ENCODE data around the gene ARHGEF19.
A peak's percentile ranks its signal among the peaks of the same experiment; 100 is the strongest.

The ARHGEF19 gene

DNA sequence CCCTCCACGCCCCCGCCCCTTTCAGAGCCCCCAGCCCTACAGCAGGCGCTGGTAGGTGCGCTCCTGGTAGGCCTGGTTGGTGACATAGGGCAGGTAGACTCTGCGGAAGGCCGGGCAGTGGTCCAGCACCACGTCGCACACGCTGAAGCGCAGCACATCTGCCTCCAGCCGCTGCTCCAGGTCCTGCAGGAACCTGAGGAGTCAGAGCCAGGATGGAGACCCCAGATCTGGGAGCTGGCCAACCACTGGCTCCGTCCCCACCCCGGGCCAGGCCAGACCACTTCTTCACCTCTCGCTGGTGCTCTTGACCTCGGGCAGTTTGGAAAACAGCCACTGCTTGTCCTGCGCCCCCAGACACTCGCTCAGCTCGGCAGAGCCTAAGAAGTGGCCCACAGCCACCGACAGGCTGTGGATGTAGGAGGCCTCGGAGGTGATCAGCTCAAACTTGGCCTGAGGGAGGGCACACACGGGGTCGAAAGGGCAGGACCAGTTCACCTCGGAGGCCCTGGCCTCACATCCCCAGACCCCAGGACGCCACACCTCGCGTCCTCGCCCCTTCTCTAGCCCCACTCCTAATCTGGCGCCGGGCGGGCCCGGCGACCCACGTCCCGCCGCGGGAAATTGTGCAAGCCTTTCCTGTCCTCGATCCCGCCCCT is 6.4 kb downstream of the ARHGEF19 start:
- H3K18ac ChIP-seq (ENCODE audit: low read length) = peak overlapping the region; percentile 88
- peak overlapping the region; percentile 66 for H2BK12ac ChIP-seq (ENCODE audit: low read length)
- peak overlapping the region; percentile 59 for H3K4me2 ChIP-seq (ENCODE audit: insufficient read depth, low read length, poor library complexity, severe bottlenecking)
- peaks cover 4% of the 10 kb centered on the region in 2 donors for H3K36me3 ChIP-seq (replicated peaks in 1 of 2; ENCODE audit: control insufficient read depth in 2 of 2, insufficient read depth in 2 of 2, low read length in 2 of 2)
- peak overlapping the region; percentile 92 for H2AFZ ChIP-seq (ENCODE audit: low read length)
- H2BK5ac ChIP-seq (ENCODE audit: low read length) = no peak overlapping the region
- no peaks in the 10 kb centered on the region for H3K9me3 ChIP-seq (replicated peaks in 1 of 2; ENCODE audit: control insufficient read depth in 2 of 2, insufficient read depth in 1 of 2, low read depth in 1 of 2, low read length in 2 of 2)
- H3K4me1 ChIP-seq (ENCODE audit: control insufficient read depth in 2 of 2, insufficient read depth in 1 of 2, low read depth in 1 of 2, low read length in 2 of 2) = peaks cover 2 to 14% of the 10 kb centered on the region in 2 donors
- H4K8ac ChIP-seq (ENCODE audit: low read depth, low read length) = peak overlapping the region; percentile 87
- no peak overlapping the region for H4K91ac ChIP-seq (ENCODE audit: low read depth, low read length, poor library complexity)
- no peak overlapping the region for H2BK120ac ChIP-seq (ENCODE audit: low read depth, low read length)
- WGBS, 2 donors (ENCODE audit: extremely low coverage in 2 of 2, insufficient read length in 2 of 2, insufficient replicate concordance in 1 of 2) = no CpG with 5 or more reads among the region's 38 CpGs
- H3K4ac ChIP-seq (ENCODE audit: low read length) = peak overlapping the region; percentile 19
- H3K4me3 ChIP-seq (ENCODE audit: low read length in 2 of 2) = peak overlapping the region; percentile 52 to 71
- H3K14ac ChIP-seq (ENCODE audit: low read length) = no peak overlapping the region
- H3K9ac ChIP-seq (ENCODE audit: low read depth, low read length, poor library complexity) = peak overlapping the region; percentile 88
- no peak overlapping the region for H3K27ac ChIP-seq (replicated peaks; ENCODE audit: low read length)
- H3K79me1 ChIP-seq (ENCODE audit: low read depth, low read length) = no peaks in the 10 kb centered on the region
- H3K27me3 ChIP-seq (ENCODE audit: control insufficient read depth in 3 of 3, insufficient read depth in 3 of 3, low read depth in 1 of 3, low read length in 3 of 3) = peaks cover 0 to under 1% (median 0%) of the 10 kb centered on the region in 3 experiments
- no peak for DNase-seq (ENCODE audit: low spot score)
- peak overlapping the region; percentile 53 for H2BK15ac ChIP-seq (ENCODE audit: low read length)
- H2AK5ac ChIP-seq (ENCODE audit: low read depth, low read length) = peak overlapping the region; percentile 99
- peak overlapping the region; percentile 21 for H3K23ac ChIP-seq (ENCODE audit: low read depth, low read length, poor library complexity)

DNA sequence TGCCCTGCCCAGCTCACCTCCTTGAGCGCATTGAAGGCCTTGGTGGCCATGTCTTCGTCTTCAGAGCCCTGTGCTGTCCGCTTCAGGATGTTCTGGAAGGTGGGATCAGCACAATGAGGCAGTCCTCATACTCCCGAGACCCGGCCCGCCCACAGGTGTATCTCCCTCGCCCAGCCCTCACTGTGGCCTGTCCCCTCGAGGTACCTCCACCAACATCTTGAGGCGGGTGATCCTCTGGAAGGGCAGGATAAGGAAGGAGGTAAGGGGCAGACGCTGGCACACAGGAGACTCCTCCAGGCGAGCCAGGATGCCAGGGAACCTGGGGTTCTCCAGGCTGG is 7.1 kb downstream of the ARHGEF19 start:
- no peak overlapping the region for H2BK15ac ChIP-seq (ENCODE audit: low read length)
- DNase-seq (ENCODE audit: low spot score) = no peak
- H2BK12ac ChIP-seq (ENCODE audit: low read length) = no peak overlapping the region
- no peak overlapping the region for H3K27ac ChIP-seq (replicated peaks; ENCODE audit: low read length)
- H3K27me3 ChIP-seq (ENCODE audit: control insufficient read depth in 3 of 3, insufficient read depth in 3 of 3, low read depth in 1 of 3, low read length in 3 of 3) = no peaks in the 10 kb centered on the region
- peak overlapping the region; percentile 99 for H2AK5ac ChIP-seq (ENCODE audit: low read depth, low read length)
- no peak overlapping the region for H4K91ac ChIP-seq (ENCODE audit: low read depth, low read length, poor library complexity)
- peak overlapping the region; percentile 16 for H3K23ac ChIP-seq (ENCODE audit: low read depth, low read length, poor library complexity)
- H3K4me1 ChIP-seq (ENCODE audit: control insufficient read depth in 2 of 2, insufficient read depth in 1 of 2, low read depth in 1 of 2, low read length in 2 of 2) = peaks cover 2 to 13% of the 10 kb centered on the region in 2 donors
- H3K18ac ChIP-seq (ENCODE audit: low read length) = peak overlapping the region; percentile 45
- no peak overlapping the region for H4K8ac ChIP-seq (ENCODE audit: low read depth, low read length)
- no peak overlapping the region for H3K4me2 ChIP-seq (ENCODE audit: insufficient read depth, low read length, poor library complexity, severe bottlenecking)
- H3K9ac ChIP-seq (ENCODE audit: low read depth, low read length, poor library complexity) = peak overlapping the region; percentile 34
- no peak overlapping the region for H3K4ac ChIP-seq (ENCODE audit: low read length)
- WGBS, 2 donors (ENCODE audit: extremely low coverage in 2 of 2, insufficient read length in 2 of 2, insufficient replicate concordance in 1 of 2) = no CpG with 5 or more reads among the region's 11 CpGs
- no peaks in the 10 kb centered on the region for H3K9me3 ChIP-seq (replicated peaks in 1 of 2; ENCODE audit: control insufficient read depth in 2 of 2, insufficient read depth in 1 of 2, low read depth in 1 of 2, low read length in 2 of 2)
- H2BK120ac ChIP-seq (ENCODE audit: low read depth, low read length) = no peak overlapping the region
- H3K36me3 ChIP-seq (replicated peaks in 1 of 2; ENCODE audit: control insufficient read depth in 2 of 2, insufficient read depth in 2 of 2, low read length in 2 of 2) = peaks cover 4% of the 10 kb centered on the region in 2 donors
- no peak overlapping the region for H3K14ac ChIP-seq (ENCODE audit: low read length)
- no peak overlapping the region for H3K4me3 ChIP-seq (ENCODE audit: low read length in 2 of 2)
- no peak overlapping the region for H2BK5ac ChIP-seq (ENCODE audit: low read length)
- H3K79me1 ChIP-seq (ENCODE audit: low read depth, low read length) = no peaks in the 10 kb centered on the region
- no peak overlapping the region for H2AFZ ChIP-seq (ENCODE audit: low read length)

DNA sequence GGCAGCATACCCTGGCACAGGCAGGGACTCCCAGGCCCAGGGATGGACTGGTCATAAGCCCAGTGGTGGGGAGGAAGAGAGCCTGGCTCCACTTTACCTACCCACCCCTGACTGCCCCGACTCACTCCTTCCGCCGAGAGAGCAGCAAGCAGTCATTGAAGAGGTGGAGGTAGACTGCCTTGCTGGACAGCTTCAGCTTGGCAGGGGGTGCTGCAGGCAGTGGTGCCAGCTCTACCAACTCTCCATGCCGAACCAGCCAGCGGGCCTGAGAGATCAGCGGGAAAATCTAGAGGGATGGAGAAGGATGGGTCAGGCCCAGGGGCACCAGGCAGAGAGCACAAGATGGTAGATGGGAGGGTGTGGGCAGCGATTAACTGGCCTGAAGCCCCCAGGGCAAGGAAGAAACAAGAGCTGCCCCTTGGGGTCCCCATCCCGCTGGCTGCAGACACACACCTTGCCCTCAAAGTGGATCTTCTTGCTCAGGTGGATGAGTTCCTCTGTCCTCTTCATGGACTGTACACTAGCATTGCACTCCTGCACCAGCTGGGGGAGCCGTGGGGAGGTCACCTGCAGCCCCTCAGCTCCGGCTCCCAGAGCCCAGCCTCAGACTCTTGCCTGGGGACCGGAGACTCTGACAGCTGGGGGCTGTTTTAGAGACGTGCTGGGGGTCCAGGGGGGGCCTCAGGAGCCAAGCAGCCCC is 7.7 kb downstream of the ARHGEF19 start:
- Histone ChIP-seq H3K27ac (replicated peaks; ENCODE audit: low read length) (no peak overlapping the region), H2AK5ac (ENCODE audit: low read depth, low read length) (no peak overlapping the region), H2BK120ac (ENCODE audit: low read depth, low read length) (no peak overlapping the region), H2BK15ac (ENCODE audit: low read length) (no peak overlapping the region), H2BK5ac (ENCODE audit: low read length) (no peak overlapping the region), H4K91ac (ENCODE audit: low read depth, low read length, poor library complexity) (no peak overlapping the region), H3K4me3 (ENCODE audit: low read length in 2 of 2) (no peak overlapping the region), H3K14ac (ENCODE audit: low read length) (no peak overlapping the region), H3K9ac (ENCODE audit: low read depth, low read length, poor library complexity) (peak overlapping the region; percentile 17), H3K4me2 (ENCODE audit: insufficient read depth, low read length, poor library complexity, severe bottlenecking) (no peak overlapping the region), H2BK12ac (ENCODE audit: low read length) (no peak overlapping the region), H3K4ac (ENCODE audit: low read length) (no peak overlapping the region), H2AFZ (ENCODE audit: low read length) (no peak overlapping the region), H3K4me1 (ENCODE audit: control insufficient read depth in 2 of 2, insufficient read depth in 1 of 2, low read depth in 1 of 2, low read length in 2 of 2) (peaks cover 0 to 10% of the 10 kb centered on the region in 2 donors), H3K36me3 (replicated peaks in 1 of 2; ENCODE audit: control insufficient read depth in 2 of 2, insufficient read depth in 2 of 2, low read length in 2 of 2) (peaks cover 4% of the 10 kb centered on the region in 2 donors), H3K79me1 (ENCODE audit: low read depth, low read length) (no peaks in the 10 kb centered on the region), H3K18ac (ENCODE audit: low read length) (no peak overlapping the region), H3K9me3 (replicated peaks in 1 of 2; ENCODE audit: control insufficient read depth in 2 of 2, insufficient read depth in 1 of 2, low read depth in 1 of 2, low read length in 2 of 2) (no peaks in the 10 kb centered on the region), H4K8ac (ENCODE audit: low read depth, low read length) (no peak overlapping the region), H3K27me3 (ENCODE audit: control insufficient read depth in 3 of 3, insufficient read depth in 3 of 3, low read depth in 1 of 3, low read length in 3 of 3) (no peaks in the 10 kb centered on the region), H3K23ac (ENCODE audit: low read depth, low read length, poor library complexity) (peak overlapping the region; percentile 16)
- no CpG with 5 or more reads among the region's 12 CpGs for WGBS, 2 donors (ENCODE audit: extremely low coverage in 2 of 2, insufficient read length in 2 of 2, insufficient replicate concordance in 1 of 2)
- no peak for DNase-seq (ENCODE audit: low spot score)

DNA sequence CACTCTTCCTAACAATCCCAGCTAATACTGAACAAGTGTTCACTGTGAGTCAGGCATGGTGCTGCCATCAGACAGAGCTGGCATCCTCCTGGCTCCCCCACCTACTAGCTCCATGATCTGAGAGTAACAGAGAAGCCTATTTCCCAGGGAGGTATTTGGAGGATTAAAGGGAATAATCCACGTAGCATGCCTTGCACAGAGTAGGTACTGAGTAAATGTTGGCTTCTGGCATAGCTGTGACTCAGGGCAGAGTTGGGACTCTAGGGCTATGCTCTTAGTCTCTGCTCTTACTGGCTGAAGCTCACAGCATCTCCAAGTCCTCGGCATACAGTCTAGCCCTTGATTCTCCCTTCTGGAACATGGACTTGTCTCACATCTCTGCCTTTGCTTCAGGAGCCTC is 8.2 kb downstream of the ARHGEF19 start:
- H2AFZ ChIP-seq (ENCODE audit: low read length) = no peak overlapping the region
- H3K36me3 ChIP-seq (replicated peaks in 1 of 2; ENCODE audit: control insufficient read depth in 2 of 2, insufficient read depth in 2 of 2, low read length in 2 of 2) = peaks cover 4% of the 10 kb centered on the region in 2 donors
- no peak overlapping the region for H3K23ac ChIP-seq (ENCODE audit: low read depth, low read length, poor library complexity)
- no peak overlapping the region for H2AK5ac ChIP-seq (ENCODE audit: low read depth, low read length)
- H2BK120ac ChIP-seq (ENCODE audit: low read depth, low read length) = no peak overlapping the region
- DNase-seq (ENCODE audit: low spot score) = no peak
- H3K79me1 ChIP-seq (ENCODE audit: low read depth, low read length) = no peaks in the 10 kb centered on the region
- no peak overlapping the region for H3K4ac ChIP-seq (ENCODE audit: low read length)
- H3K14ac ChIP-seq (ENCODE audit: low read length) = no peak overlapping the region
- no peak overlapping the region for H3K4me2 ChIP-seq (ENCODE audit: insufficient read depth, low read length, poor library complexity, severe bottlenecking)
- no peak overlapping the region for H2BK5ac ChIP-seq (ENCODE audit: low read length)
- H3K9me3 ChIP-seq (replicated peaks in 1 of 2; ENCODE audit: control insufficient read depth in 2 of 2, insufficient read depth in 1 of 2, low read depth in 1 of 2, low read length in 2 of 2) = no peaks in the 10 kb centered on the region
- H3K4me1 ChIP-seq (ENCODE audit: control insufficient read depth in 2 of 2, insufficient read depth in 1 of 2, low read depth in 1 of 2, low read length in 2 of 2) = peaks cover 0 to 10% of the 10 kb centered on the region in 2 donors
- H4K91ac ChIP-seq (ENCODE audit: low read depth, low read length, poor library complexity) = no peak overlapping the region
- WGBS, 2 donors (ENCODE audit: extremely low coverage in 2 of 2, insufficient read length in 2 of 2, insufficient replicate concordance in 1 of 2) = no CpG with 5 or more reads among the region's 2 CpGs
- H2BK15ac ChIP-seq (ENCODE audit: low read length) = no peak overlapping the region
- no peak overlapping the region for H4K8ac ChIP-seq (ENCODE audit: low read depth, low read length)
- H3K27ac ChIP-seq (replicated peaks; ENCODE audit: low read length) = no peak overlapping the region
- H3K27me3 ChIP-seq (ENCODE audit: control insufficient read depth in 3 of 3, insufficient read depth in 3 of 3, low read depth in 1 of 3, low read length in 3 of 3) = no peaks in the 10 kb centered on the region
- no peak overlapping the region for H3K9ac ChIP-seq (ENCODE audit: low read depth, low read length, poor library complexity)
- H2BK12ac ChIP-seq (ENCODE audit: low read length) = no peak overlapping the region
- H3K18ac ChIP-seq (ENCODE audit: low read length) = no peak overlapping the region
- H3K4me3 ChIP-seq (ENCODE audit: low read length in 2 of 2) = no peak overlapping the region

Measured in neuronal stem cell (in vitro differentiated cells).